Activated CD4-positive, alpha-beta T cell treated with anti-CD3 and anti-CD28 coated beads, Interleukin-2, amount 50 U/mL, for 24 hours (primary cell): ENCODE data around the gene CYP1B1.
A peak's percentile ranks its signal among the peaks of the same experiment; 100 is the strongest.

Source experiments
- DNase-seq, 2 donors: peaks; one replicate each; pipeline ENCODE4 v3.0.0-alpha.2; 2020; ENCODE audit warnings: low read depth in 1 of 2, low spot score in 1 of 2

Gene CYP1B1

DNA sequence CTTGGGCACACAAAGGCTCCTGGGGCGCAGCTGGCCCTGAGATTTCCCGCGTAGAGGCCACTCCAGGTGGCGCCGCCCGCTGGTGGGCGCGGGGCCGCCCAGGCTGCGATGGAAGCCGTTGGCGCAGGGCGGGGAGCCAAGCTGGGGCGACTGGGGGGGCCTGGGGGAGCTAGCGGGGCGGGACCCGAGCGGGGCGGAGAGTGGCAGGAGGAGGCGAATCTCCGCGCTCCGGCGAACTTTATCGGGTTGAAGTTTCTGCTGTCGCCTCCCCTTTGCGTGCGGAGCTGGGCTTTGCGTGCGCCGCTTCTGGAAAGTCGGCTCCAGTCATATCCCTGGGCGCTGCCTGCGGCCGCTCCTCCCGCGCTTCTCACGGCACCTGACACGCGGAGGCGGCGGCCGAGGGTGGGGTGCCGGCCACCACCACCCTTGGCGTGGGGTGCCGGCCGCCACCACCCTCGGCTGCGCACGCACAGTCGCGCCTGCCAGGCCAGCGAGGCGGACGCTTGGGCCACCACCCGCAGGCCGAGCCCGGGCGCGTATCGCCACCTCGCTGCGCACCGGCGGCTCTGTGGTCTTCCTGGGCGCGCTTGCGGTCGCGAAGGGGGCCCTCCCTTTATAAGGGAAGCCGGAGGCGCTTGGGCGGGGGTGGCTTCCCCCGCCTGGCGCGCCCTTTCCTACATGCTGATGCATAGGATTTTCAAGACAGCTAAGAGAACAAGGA is 919 bp upstream of the CYP1B1 start:
- peak; percentile 51 to 78 for DNase-seq

DNA sequence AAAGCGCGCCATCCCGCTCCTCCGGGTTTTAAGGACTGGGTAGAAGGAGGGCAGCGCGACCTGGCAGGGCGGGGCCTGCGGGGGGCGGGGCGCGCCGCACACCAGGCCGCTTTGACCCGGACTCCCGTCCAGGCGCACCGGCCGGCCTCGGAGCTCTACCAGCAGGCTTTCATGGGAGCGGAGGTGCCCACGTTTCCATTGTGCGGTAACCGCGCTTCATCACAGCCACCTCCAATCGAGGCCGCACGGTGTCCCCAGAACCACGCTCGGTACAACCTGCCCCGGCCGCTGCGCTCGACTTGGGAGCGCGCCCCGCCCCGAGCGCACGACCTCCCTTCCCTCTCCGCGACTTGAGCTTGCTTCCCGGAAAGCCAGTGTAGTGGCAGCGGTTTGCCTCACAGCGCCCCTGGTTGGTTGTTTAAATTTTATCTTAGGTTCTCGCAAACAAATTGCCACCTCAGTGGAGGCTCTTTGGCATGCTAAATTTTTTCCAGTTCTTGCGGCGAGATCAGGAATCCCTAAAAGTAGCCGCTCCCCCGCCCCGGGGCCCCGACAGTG is 280 bp upstream of the CYP1B1 start:
- peak in 1 of 2 donors; percentile 51 for DNase-seq

DNA sequence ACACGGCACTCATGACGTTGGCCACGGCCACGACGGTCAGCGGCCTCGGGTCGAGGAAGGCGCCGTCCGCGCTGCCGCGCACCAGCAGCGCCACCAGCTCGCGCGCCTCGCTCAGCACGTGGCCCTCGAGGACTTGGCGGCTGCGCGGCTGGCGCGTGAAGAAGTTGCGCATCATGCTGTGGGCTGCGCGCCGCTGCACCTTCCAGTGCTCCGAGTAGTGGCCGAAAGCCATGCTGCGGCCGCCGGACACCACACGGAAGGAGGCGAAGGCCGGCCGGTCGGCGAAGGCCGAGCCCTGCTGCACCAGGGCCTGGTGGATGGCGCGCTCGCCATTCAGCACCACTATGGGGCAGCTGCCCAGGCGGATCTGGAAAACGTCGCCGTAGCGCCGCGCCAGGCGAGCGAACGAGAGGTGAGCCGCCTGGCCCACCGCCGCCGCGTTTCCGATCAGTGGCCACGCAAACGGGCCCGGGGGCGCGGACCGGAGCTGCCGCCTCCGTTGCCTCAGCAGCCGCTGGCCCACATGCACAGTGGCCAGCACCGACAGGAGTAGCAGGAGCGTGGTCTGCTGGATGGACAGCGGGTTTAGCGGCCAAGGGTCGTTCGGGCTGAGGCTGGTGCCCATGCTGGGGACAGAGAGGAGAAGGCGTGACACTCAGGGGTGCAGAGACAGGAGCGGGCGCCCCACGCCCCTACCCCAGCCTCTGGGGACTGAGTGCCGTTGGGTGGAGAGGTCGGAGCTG is 1.0 kb downstream of the CYP1B1 start:
- no peak for DNase-seq

DNA sequence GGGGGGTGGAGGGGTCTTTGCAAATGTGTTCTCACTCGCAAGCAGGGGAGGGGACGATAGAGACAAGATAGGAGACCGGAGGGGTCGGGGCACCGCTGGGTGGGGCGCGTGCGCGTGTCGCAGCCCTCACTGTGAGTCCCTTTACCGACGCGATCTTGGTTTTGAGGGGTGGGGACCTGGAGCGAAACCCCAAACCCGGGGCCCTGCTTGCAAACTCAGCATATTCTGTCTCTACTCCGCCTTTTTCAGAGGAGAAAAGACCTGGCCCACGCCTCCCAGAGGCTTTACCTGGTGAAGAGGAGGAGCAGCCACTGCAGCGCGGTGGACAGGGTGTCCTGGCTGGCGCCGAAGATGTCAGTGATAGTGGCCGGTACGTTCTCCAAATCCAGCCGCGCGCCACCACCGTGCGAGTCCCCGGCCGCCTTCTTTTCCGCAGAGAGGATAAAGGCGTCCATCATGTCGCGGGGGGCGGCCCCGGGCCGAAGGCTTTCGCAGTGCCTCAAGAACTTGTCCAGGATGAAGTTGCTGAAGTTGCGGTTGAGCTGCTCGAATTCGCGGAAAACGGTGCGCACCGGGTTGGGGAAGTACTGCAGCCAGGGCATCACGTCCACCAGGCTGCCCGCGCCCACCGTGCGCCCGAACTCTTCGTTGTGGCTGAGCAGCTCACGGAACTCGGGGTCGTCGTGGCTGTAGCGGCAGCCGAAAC is 1.7 kb downstream of the CYP1B1 start:
- no peak for DNase-seq

DNA sequence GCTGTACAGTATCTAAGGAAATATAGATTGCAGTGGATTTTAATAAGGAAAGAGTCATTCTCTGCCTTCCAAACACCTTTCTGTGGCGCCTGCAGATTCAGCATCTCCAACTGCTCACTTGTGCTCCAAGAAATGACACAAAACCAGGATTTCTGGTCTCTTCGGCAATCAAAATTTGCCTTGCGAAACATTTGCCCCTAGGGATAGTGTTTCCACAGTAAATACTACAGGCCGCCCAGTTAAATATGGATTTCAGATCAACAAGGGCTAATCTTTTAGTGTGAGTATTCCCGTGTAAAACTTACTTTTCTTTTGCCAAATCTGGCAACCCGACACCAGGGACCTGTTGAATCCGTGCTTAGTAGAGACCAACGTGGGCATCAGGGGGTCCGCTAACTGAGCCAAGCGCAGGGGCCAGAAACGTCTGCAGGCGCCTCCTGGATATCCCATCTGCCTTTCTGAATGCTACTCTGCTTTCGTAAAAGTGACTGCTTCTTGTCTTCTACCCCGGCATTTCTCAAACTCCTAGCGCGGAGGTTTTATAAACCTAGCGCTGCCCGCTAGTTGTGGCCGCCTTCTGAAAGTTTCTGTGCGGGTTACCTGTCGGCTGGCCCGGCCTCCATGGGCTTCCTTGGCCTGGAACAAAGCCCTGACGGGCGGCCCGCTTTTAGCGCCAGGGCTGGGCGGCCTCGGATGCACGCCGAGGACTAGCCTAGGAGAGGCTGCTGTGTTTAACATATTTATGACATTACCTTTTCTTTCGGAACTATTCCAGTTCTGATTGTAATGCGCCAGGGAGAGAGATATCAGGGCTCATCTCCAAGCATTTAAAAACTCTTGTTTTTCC is 2.5 kb downstream of the CYP1B1 start:
- no peak for DNase-seq

DNA sequence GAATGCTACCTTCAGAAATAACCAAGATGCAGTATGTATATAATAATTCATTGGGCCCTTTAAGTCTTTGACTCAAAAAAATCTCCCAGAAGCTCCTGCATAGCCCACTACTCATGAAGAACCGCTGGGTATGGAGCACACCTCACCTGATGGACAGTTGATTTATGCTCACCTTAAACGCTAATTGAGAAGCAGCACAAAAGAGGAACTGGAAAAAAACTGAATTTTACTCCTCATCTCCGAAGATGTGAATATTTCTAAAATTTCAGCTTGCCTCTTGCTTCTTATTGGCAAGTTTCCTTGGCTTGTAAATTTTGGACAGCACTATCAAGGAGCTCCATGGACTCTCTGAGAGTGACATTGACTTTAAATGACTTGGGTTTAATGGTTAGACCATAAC is 5.5 kb downstream of the CYP1B1 start:
- no peak for DNase-seq

DNA sequence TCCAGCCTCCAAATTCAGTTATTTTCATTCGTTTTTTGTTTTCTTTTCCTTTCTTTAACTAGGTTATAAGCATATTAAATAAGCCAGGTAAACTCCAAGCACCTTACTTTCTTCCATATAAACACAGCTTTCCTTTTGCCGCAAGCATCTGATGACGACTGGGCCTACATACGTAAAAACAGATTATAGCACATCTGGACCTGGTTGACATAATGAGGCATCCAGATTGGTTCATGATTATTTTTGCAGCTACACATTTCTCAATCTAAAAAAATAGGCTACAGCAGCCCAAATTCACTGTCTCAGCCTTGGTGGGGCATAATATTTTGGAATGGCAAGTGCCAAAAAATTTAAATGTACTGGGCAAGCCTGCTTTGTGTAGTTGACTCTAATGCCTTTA is 7.7 kb downstream of the CYP1B1 start:
- DNase-seq = no peak

DNA sequence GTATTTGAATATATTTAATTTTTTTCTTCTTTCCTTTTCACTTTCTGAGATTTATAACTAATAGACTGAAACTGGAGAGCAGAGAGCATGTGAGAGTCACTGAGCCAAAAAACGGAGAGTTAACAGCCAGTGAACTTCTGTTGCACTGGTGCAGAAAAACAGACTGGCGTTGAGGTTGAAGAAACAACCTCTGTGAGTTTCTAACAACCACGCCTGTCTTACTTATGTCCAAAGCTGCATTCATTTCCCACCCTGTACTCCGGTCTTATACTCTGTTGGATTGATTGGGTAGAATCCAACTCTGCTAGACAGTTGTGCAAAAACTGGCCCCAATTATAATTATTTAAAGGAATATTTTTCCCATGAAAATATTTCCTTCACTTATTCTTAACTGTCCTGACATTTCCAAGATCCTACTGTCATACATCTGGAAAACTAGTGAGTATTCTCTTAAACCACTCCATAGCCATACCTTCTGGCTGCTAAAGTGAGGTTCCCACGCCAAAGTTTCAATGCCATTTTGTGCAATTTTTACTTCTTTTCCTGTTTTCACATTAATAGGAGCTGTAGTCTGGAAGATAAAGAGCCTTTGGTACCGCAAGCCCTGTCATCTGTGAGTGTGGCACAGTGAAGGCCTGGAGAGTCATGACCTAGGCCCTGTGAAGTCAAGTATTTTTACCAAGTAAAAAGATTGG is 9.4 kb downstream of the CYP1B1 start:
- no peak for DNase-seq

DNA sequence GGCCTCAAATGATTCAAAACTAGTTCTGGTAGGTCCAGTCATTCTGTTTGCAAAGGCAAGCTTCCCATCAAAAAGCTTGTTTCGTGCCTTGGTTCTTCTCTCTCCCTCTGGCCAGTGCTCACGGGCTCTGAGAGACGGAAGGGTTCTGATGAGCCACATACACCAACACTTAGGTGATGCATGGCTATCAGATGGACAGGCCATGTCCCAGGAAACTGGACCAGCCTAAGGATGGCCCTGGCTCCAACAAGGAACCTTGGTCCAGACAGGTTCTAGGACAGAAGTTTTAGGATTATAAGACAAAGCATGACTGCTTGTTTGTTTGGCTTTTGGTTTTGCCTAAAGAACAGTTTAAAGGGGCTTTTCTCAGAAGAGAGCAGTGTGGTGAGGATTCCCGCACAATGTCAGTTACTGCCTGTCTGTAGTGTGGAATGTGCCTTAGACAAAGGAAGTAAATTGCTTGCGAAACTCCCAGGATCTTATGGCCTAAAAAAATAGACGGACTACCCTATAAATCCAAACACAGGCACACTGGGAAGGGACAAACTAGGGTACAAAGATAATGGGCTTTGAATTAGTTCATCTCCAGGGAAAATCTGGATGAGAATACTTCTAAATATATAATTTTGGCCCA is 10.3 kb downstream of the CYP1B1 start:
- DNase-seq = no peak

DNA sequence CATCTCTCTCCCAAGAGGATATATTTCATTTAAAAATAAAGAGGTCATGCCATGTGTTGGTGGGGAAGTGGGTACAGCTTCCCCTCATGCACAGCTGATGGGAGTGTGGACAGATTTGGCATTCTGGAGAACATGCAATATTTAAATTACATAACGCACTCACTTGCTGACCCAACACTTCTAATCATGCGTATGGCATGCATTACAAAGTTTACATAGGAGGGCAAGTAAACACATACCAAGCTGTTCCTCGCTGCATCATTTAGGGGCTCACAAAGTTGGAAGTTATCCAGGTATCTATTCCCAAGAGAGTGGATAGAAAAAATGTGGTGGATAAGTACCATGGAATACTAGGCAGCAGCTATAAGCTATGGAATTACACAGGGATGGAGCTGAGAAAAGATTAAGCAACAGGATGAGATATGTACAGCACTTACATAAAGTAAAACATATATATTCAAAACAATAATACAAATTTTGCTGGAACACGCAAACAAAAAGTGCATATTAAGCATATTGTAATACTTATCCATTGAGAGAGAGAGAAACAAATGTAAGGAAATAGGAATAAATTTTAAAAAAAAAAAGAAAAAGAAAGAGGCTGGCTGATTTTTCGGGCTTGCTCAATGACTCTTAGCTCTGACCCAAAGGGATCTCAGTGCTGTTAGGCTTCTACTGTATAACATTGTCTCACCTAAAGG is 11.0 kb downstream of the CYP1B1 start:
- no peak for DNase-seq

DNA sequence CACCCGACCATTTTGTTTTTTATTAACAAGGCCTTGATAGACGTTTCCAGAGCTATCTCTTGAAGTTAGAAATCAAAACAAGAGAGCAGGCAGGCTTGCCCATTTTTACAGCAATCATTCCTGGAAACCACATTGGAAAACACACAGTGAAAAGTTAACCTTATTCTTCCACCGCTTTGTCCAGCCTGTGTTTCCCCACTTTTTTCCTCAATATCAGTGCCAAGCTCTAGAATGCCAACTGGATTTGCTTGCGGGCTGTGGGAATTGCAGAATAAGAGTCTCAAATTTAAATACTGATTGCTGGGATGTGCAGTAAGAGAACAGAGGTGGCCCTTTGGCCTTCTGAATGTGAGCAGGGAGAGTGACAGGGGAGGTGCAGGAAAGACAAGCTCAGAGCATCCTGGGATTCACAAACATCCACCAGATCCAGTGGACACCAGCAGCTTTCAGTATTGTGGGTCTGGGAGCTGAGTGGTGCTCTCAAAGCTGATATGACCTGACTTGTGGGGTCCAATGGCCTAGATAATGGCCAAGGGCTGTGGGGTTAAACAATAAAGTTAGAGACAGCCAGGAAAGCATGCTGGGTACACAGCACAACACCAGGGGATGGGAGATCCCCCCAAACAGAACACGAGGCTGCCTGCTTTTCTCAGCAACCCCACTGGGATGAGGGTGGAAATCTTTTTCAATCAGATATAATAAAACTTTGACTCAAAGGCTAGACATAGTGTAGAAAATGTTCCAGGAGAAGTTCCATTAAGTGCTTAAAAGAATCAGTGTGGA is 15.5 kb downstream of the CYP1B1 start:
- no peak for DNase-seq

DNA sequence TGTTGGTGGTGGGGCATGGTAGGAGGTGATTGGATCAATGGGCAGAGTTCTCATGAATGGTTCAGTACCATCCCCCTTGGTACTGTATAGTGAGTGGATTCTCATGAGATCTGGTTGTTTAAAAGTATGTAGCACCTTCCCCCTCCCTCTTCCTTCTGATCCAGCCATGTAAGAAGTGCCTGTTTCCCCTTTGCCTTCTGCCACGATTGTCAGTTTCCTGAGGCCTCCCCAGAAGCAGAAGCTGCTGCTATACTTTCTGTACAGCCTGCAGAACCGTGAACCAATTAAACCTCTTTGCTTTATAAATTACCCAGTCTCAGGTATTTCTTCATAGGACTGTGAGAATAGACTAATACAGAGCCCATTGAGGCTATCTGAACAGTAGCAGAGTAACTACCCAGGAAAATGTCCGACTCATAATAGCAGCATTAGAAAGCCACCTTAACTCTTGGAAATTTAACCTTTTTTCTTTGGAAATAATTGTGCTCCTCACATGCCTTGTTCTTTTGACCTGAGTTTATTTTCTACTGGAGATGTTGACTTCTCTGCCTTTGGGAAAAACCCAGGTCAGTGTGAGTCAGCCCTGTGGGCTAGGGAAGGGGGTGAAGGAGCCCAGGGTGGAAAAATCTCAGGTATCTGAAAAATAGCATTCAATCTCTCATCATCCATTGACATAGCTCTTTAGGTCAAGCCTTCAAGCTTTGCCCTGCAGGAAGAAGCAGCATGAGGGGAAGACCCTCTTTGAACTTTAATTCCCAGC is 18.1 kb downstream of the CYP1B1 start:
- DNase-seq = no peak

DNA sequence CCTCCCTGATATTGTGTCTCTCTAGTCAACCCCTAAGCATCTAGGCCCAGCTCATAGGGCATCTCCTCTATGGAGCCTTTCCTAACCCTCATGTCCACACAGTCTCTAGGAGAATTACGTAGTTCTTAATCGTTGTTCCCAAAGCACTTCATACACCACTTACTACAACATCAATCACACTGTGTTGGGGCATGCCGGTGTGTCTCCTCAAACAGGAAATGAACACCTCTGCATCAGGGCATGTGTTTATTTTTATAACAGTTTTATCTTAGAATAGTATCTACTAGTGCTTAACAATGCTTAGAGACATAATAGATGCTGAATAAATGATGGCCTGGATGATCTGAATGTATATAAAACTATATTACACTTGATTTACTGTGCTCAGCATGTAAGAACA is 19.7 kb downstream of the CYP1B1 start:
- DNase-seq = no peak

DNA sequence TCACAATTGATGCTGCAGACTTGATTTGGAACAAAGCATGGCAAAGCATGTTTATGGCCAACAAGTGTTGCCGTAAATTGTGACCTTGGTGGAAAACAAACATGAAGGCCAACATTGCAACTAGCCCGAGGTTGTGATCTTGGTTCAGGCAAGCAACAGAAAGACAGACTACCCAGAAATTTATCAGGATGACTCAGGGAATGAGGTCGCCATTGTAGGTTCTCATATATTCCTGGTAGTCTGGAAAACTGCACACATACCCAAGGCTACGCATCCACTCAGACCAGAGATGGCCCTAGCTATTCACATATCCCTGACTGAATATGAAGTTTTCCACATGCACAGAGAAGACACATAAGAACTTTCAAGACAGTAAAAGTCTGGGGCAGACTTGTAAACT is 30.1 kb downstream of the CYP1B1 start:
- no peak for DNase-seq

DNA sequence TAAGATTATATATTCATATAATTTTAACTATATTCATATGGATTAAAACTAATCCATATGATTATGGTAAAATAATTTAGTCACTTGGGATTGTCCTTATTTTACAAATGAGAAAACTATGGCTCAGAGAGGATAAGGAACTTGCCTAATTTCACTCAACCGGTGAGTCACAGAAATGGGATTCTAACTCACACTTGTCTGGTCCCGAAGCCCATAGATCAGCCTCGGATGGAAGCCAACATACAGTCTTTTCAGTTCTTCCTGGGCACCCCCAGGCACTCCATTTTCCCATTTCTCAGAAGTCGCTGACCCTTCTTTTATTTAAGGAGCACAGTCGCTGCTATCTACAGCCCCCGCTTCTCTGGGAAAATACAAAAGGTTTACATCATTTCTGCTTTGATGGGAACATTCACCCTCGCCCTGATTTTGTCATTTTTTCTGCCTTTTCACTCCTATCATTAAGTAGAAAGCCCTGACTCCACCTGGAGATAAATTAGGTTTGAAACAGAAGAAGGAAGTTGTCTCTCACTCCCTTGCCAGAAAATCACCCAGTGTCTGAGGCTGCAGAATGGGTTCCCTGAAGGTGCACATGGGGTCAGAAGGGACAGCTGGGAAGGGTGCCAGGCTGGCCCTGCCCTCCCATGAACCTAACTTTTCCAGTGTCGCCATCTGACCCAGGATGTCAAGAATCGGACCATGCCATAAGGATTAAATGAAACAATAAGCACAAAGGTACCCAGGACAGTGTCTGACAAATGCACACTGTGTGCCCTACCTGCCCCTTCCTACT is 36.6 kb downstream of the CYP1B1 start:
- DNase-seq = no peak

DNA sequence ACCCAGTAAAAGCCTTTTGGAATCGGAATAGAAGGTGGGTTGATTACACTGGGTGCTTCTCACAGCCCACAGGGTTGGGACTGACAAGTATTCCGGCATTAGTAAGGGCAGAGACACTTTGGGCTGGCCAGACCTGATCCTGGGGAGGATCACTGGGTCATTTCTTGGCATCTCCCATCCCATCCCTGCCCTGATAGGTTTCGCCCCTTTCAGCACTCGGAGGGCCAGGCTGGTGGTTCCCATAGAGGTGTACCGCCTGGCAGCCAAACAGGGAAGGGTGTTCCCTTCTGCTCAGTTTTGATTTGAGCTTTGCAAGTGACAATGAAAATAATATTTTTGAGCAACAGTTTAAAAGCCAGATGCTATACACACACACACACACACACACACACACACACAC is 37.3 kb downstream of the CYP1B1 start:
- no peak for DNase-seq
